GM10266 (cell line): ENCODE results near the gene WARS2.

ENCODE experiments used
- DNase-seq: peaks from one replicate; pipeline ENCODE4 v3.0.0; 2012; ENCODE audit errors: extremely low spot score
- TF ChIP-seq, protein P1 (sequence below): IDR thresholded peaks from 2 replicates; pipeline ENCODE4 v1.5.1; 2012; ENCODE audit warnings: mild to moderate bottlenecking, low read depth; ENCODE audit not compliant: control insufficient read depth, insufficient read depth; ENCODE audit errors: missing control alignments

The WARS2 gene

GRCh38 chr1:119001181-119002027 is 139.0 kb downstream of the WARS2 start:
- TF ChIP-seq, protein P1, sequence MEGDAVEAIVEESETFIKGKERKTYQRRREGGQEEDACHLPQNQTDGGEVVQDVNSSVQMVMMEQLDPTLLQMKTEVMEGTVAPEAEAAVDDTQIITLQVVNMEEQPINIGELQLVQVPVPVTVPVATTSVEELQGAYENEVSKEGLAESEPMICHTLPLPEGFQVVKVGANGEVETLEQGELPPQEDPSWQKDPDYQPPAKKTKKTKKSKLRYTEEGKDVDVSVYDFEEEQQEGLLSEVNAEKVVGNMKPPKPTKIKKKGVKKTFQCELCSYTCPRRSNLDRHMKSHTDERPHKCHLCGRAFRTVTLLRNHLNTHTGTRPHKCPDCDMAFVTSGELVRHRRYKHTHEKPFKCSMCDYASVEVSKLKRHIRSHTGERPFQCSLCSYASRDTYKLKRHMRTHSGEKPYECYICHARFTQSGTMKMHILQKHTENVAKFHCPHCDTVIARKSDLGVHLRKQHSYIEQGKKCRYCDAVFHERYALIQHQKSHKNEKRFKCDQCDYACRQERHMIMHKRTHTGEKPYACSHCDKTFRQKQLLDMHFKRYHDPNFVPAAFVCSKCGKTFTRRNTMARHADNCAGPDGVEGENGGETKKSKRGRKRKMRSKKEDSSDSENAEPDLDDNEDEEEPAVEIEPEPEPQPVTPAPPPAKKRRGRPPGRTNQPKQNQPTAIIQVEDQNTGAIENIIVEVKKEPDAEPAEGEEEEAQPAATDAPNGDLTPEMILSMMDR, result peak; percentile 28
- no peak for DNase-seq

- TF ChIP-seq, protein P1, result no peak
- DNase-seq, result no peak
Observed at GRCh38 chr1:119000371-119001180, 139.9 kb downstream of the WARS2 start.

GRCh38 chr1:118999348-119000071 is 140.9 kb downstream of the WARS2 start:
- TF ChIP-seq, protein P1, result no peak
- no peak for DNase-seq

DNA sequence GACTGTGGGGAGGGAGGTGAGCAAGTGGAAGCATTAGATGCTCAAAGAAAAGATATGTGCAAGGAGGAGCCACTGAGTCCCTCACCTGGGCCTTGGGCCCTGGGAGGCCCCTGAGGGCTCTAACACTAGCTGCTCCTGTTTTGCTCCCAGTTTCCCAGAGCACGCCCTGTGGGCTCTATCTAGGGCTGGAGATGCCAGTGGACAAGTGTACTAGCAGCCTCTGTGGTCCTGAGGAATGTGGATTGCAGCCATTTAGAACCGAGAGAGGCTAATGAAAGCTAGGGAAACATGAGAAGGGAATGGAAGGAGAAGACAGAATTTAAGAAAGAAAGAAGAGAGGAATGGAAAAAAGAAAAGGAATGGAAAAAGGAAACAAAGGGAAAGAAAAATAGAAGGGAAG is 142.3 kb downstream of the WARS2 start:
- TF ChIP-seq, protein P1, result no peak
- DNase-seq, result no peak

GRCh38 chr1:118997225-118997624 is 143.2 kb downstream of the WARS2 start:
- TF ChIP-seq, protein P1, result no peak
- DNase-seq, result no peak

DNA sequence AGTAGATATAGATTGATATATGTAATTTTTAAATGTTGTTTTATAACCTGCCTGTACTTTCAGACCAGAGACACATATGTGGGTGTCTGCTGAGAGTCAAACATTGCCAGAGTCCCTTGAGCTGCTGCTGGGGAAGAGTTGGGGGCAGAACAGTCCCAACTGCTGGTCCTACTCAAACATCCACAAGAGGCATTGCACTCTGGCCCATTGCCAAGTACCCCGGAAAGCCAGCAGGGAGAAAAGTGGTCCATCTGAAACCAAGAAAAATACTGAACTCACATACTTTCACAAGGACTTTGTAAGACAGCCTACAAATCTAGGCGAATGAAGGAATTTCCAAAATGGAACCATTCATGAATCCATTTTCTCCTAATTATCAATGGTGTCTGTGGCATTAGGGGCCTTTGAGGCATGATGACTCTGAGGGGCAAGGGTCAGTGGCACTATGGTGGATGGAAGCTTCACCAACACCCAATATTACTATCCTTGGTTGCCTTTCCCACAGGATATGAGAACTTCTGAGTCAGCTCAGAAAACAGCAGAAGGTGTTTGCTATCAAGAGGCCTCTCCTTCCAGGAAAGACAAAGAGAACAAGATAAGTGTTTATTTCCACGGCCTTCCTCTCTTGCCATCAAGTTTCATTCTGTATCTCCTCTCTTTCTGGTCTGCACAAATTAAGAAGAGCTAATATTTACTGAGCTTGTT is 145.0 kb downstream of the WARS2 start:
- TF ChIP-seq, protein P1, result no peak
- no peak for DNase-seq
